Vagina (tissue), 2 donors: ENCODE data around the gene MXD1. TPM values are rescaled to one million over a fixed set of nuclear protein-coding genes. Genes with fewer than 3 reads are reported as not detected.
"Not testable (repeated sequence)": the region's sequence is repeated elsewhere in the genome, so short reads cannot be mapped to it uniquely, and the experiment has no call there.

Experiments
- DNase-seq, 2 donors: peaks; one replicate each; pipeline ENCODE4 v3.0.0-alpha.2; 2017; ENCODE audit errors: extremely low spot score in 2 of 2
- H3K27ac ChIP-seq: fragments of 200-600 bp; sonication (generic); one replicate; pipeline ENCODE4 v1.5.1; 2019
- H3K27me3 ChIP-seq: fragments of 200-600 bp; sonication (generic); one replicate; pipeline ENCODE4 v1.5.1; 2019
- H3K36me3 ChIP-seq, 2 donors: fragments of 200-600 bp; sonication (generic); one replicate each; pipeline ENCODE4 v1.5.1; 2017 to 2019
- H3K4me1 ChIP-seq: fragments of 200-600 bp; sonication (generic); one replicate; pipeline ENCODE4 v1.5.1; 2019
- H3K4me3 ChIP-seq, 2 donors: fragments of 200-600 bp; sonication (generic); 1 replicate in 1 of 2; 2 replicates in 1 of 2; pipeline ENCODE4 v1.5.1; 2016 to 2019
- H3K9me3 ChIP-seq: fragments of 200-600 bp; sonication (generic); one replicate; pipeline ENCODE4 v1.5.1; 2019
- POLR2A ChIP-seq, 2 donors: fragments of 450-650 bp; IDR thresholded peaks; one replicate each; pipeline ENCODE4 v1.6.1; 2017; ENCODE audit warnings: antibody characterized with exemption in 2 of 2, mild to moderate bottlenecking in 2 of 2, moderate library complexity in 2 of 2
- POLR2AphosphoS5 ChIP-seq, 2 donors: sonication (generic); formaldehyde crosslinking; IDR thresholded peaks; one replicate each; pipeline ENCODE4 v1.9.0; 2017; ENCODE audit warnings: antibody characterized with exemption in 2 of 2, mild to moderate bottlenecking in 2 of 2, low read depth in 1 of 2; ENCODE audit not compliant: insufficient read depth in 1 of 2
- intact Hi-C: fragments of 100-400 bp; cut with DNase I; formaldehyde crosslinking; loops from one replicate; pipeline ENCODE4 v1.15.1; 2023
- total RNA-seq: library from RNA; depleted of rRNA; stranded (reverse); fragments of >200 nt; gene quantifications from one replicate; pipeline ENCODE4 v1.2.3, GENCODE V29; 2016
- TF ChIP-seq, protein P1 (sequence below), 3 experiments: fragments of 450-650 bp in 2 of 3; fragments of 200-600 bp in 1 of 3; sonication (generic) in 1 of 3; IDR thresholded peaks; one replicate each; pipeline ENCODE4 v1.5.1; 2017 to 2019; ENCODE audit warnings: antibody characterized with exemption in 3 of 3, mild to moderate bottlenecking in 2 of 3, moderate library complexity in 2 of 3

Gene MXD1
- total RNA-seq, 1 donor from 2014 or later: 55.2 TPM

DNA sequence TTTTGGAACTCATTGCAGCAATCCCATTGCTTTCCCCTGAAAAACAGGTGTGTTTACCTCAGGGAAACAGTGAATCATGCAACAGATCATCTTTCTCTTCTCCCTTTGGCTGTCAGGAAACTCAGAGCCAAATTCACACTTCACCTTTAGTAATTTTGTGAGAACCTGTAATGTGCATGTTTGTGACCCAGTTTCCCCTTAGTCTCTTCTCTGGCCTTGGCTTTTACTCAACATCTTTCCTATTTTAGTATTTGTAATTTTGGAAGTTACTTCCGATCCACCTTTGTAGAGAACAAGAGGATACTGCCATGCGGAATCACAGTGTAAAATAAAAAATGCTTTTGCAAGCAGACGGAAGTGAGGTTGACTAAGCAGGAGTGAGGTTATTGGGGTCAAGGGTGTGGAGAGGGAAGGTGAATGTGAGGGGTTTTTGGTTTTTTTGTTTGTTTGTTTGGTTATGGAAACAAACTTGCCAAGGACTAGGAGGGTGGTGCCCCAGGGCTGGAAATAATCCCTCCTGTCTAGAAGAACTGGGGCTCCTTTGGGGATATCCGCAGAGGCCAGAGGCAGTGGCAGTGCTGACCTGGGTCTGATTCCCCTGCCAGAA is 32.5 kb downstream of the MXD1 start:
- TF ChIP-seq, protein P1, sequence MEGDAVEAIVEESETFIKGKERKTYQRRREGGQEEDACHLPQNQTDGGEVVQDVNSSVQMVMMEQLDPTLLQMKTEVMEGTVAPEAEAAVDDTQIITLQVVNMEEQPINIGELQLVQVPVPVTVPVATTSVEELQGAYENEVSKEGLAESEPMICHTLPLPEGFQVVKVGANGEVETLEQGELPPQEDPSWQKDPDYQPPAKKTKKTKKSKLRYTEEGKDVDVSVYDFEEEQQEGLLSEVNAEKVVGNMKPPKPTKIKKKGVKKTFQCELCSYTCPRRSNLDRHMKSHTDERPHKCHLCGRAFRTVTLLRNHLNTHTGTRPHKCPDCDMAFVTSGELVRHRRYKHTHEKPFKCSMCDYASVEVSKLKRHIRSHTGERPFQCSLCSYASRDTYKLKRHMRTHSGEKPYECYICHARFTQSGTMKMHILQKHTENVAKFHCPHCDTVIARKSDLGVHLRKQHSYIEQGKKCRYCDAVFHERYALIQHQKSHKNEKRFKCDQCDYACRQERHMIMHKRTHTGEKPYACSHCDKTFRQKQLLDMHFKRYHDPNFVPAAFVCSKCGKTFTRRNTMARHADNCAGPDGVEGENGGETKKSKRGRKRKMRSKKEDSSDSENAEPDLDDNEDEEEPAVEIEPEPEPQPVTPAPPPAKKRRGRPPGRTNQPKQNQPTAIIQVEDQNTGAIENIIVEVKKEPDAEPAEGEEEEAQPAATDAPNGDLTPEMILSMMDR (IDR thresholded peaks at IDR 0.05): no peak
- TF ChIP-seq POLR2AphosphoS5 (IDR thresholded peaks at IDR 0.05; ENCODE audit: insufficient read depth in 1 of 2, low read depth in 1 of 2): no peak
- TF ChIP-seq POLR2A (IDR thresholded peaks at IDR 0.05): no peak
- peaks cover 0 to under 1% of the 10 kb centered on the region in 2 donors for H3K36me3 ChIP-seq
- peak in 1 of 2 donors; percentile 34 for DNase-seq
- no peak overlapping the region for H3K27ac ChIP-seq
- no peaks in the 10 kb centered on the region for H3K4me1 ChIP-seq
- no peaks in the 10 kb centered on the region for H3K27me3 ChIP-seq
- no peak overlapping the region for H3K4me3 ChIP-seq
- intact Hi-C loops: no loop called here
- H3K9me3 ChIP-seq: no peaks in the 10 kb centered on the region

DNA sequence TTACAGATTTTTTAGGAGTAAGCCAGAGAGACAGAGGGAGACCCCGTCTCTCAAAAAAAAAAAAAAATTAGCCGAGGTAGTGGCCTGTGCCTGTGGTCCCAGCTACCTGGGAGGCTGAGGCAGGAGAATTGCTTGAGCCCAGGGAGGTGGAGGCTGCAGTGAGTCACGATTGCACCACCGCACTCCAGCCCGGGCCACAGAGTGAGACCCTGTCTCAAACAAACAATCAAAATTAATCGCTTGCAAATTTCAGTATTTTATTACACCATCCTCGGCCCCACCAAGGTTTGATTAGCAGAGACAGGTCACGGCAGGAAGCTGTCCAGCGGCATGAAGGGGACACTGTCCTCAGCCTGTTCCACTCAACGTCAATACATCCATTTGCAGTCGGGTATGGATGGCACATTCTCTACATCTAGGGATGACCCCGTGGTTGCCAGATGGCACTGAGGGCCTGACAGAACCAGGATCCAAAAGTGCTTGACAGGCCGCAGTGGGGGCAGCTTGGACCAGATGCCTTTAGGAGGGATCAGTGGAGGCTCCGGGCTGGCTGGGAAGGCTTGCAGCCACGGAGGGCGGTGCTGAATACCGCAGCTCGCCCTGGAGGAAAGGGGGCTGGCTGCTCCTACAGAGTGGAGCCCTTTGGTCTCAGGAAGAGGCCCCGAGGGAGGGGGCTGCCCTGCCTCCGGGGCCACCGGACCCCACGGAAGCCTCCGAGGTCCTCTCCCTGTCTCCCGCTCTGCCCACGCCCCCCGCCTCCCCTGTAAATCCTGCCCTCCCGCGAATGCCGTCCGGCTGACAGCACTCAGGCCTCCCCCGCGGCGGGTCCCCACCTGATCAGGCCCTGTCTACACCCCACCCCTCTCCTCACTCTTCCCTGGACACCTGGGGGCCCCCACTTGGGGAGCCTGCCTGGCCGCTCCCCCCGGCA is 33.4 kb downstream of the MXD1 start:
- Histone ChIP-seq H3K27ac (no peak overlapping the region), H3K27me3 (no peaks in the 10 kb centered on the region), H3K4me3 (no peak overlapping the region), H3K9me3 (no peaks in the 10 kb centered on the region), H3K36me3 (no peaks in the 10 kb centered on the region), H3K4me1 (no peaks in the 10 kb centered on the region)
- intact Hi-C loops: no loop called here
- TF ChIP-seq POLR2A (IDR thresholded peaks at IDR 0.05) (no peak), POLR2AphosphoS5 (IDR thresholded peaks at IDR 0.05; ENCODE audit: insufficient read depth in 1 of 2, low read depth in 1 of 2) (no peak)
- TF ChIP-seq, protein P1 (IDR thresholded peaks at IDR 0.05): no peak
- peak in 1 of 2 donors; percentile 58 for DNase-seq

DNA sequence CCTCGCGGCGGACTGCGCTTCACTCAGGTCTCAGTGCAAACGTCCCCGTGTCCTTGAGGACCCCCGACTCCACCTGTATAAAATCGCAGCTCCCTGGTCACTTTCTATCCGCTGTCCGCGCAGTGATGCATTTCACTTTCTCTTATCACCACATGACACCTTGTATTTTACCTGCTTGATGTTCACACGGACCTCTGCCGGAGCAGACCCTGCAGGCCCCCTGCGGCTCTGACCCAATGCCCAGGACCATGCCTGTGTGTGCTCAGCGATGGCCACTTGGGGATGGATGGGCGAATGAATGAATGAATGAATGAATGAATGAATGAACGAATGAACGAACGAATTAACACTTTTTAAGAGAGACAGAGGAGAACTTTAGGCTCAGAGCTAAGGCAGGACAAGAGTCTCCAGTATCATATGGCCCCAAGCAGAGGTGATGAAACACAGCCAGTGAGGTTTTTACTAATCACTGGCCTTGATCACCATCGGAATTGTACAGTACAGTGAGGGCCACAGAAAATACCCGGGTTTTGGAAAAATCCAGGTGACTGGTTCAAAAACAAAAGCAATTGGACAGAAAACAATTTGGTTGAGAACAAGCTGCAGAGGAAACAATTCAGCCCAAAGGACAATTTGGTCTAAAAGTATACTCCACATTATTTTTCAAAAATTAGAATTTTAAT is 34.2 kb downstream of the MXD1 start:
- no peaks in the 10 kb centered on the region for H3K4me1 ChIP-seq
- no peak overlapping the region for H3K27ac ChIP-seq
- no peaks in the 10 kb centered on the region for H3K27me3 ChIP-seq
- H3K36me3 ChIP-seq: no peaks in the 10 kb centered on the region
- DNase-seq: no peak
- TF ChIP-seq, protein P1 (IDR thresholded peaks at IDR 0.05): no peak
- TF ChIP-seq POLR2A (IDR thresholded peaks at IDR 0.05) (no peak), POLR2AphosphoS5 (IDR thresholded peaks at IDR 0.05; ENCODE audit: insufficient read depth in 1 of 2, low read depth in 1 of 2) (no peak)
- intact Hi-C loops: no loop called here
- H3K4me3 ChIP-seq: no peak overlapping the region
- H3K9me3 ChIP-seq: no peaks in the 10 kb centered on the region

DNA sequence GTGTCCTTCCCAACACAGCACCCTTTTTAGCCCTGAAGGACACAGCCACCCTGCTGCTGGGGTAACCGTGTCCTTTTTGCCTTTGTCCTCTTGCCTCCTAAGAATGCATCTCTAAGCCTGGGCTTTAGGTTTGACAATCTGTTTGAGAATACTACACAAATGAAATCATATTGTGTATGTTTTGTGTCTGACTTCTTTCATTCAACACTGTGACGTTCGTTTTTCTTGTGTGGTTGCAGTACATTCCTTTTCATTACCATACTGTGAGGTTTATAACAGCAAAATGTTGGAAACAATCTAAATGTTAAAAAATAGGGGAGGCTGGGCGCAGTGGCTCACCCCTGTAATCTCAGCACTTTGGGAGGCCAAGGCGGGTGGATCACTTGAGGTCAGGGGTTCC is 35.3 kb downstream of the MXD1 start:
- DNase-seq: no peak
- H3K4me1 ChIP-seq: no peaks in the 10 kb centered on the region
- no peaks in the 10 kb centered on the region for H3K9me3 ChIP-seq
- no peaks in the 10 kb centered on the region for H3K36me3 ChIP-seq
- H3K27me3 ChIP-seq: no peaks in the 10 kb centered on the region
- no peak overlapping the region for H3K4me3 ChIP-seq
- no peak overlapping the region for H3K27ac ChIP-seq
- intact Hi-C loops: no loop called here
- TF ChIP-seq POLR2AphosphoS5 (IDR thresholded peaks at IDR 0.05; ENCODE audit: insufficient read depth in 1 of 2, low read depth in 1 of 2) (no peak), POLR2A (IDR thresholded peaks at IDR 0.05) (no peak)
- TF ChIP-seq, protein P1 (IDR thresholded peaks at IDR 0.05): no peak

DNA sequence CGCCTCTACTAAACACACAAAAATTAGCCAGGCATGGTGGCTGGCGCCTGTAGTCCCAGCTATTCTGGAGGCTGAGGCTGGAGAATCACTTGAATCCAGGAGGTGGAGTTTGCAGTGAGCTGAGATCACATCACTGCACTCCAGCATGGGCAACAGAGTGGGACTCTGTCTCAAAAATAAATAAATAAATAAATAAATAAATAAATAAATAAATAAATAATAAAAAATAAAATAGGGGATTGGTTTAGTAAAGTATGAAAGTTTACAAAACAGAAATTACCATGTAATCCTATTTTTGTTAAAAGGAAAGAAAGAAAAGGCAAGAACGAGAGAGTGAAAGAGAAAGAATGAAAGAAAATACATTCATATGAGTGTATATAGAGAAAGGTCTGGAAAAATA is 35.8 kb downstream of the MXD1 start:
- H3K4me3 ChIP-seq, DNase-seq, intact Hi-C loops: not testable (repeated sequence)

More for the DNA sequence above, 35.8 kb downstream of the MXD1 start:
- H3K36me3 ChIP-seq, H3K9me3 ChIP-seq, H3K27me3 ChIP-seq, H3K4me1 ChIP-seq, H3K27ac ChIP-seq: not testable (repeated sequence)
